ENCODE measurements around the gene DNLZ.

Gene DNLZ

DNA sequence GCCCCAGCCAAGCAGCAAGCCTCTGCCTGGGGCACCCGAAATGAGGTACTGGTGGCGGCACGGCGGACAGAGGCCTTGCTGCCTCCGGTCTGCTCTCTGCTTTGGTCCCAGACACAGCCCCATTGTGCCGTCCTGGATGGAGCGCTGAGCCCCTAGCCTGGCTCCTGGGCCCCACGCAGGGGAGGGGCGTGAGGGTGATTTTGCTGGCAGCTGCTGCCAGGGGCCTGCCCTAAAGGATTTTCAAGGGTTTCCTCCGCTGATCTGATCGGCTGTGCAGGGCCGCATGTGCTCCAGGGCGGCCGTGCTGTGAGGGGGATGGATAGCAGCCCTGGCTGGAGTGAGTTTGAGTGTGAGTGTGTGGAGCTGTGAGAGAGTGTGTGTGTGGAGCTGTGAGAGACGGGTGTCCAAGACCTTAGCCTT, 34.9 kb downstream of the DNLZ start:
- DNase-seq (ENCODE audit: low read depth) = no peak
- no peak overlapping the region for H3K4me3 ChIP-seq (ENCODE audit: low read depth, low read length)
- no peak for TF ChIP-seq MYC (IDR thresholded peaks at IDR 0.05; ENCODE audit: low read depth, low read length)
- TF ChIP-seq, protein P1, sequence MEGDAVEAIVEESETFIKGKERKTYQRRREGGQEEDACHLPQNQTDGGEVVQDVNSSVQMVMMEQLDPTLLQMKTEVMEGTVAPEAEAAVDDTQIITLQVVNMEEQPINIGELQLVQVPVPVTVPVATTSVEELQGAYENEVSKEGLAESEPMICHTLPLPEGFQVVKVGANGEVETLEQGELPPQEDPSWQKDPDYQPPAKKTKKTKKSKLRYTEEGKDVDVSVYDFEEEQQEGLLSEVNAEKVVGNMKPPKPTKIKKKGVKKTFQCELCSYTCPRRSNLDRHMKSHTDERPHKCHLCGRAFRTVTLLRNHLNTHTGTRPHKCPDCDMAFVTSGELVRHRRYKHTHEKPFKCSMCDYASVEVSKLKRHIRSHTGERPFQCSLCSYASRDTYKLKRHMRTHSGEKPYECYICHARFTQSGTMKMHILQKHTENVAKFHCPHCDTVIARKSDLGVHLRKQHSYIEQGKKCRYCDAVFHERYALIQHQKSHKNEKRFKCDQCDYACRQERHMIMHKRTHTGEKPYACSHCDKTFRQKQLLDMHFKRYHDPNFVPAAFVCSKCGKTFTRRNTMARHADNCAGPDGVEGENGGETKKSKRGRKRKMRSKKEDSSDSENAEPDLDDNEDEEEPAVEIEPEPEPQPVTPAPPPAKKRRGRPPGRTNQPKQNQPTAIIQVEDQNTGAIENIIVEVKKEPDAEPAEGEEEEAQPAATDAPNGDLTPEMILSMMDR (IDR thresholded peaks at IDR 0.05; ENCODE audit: low read depth, low read length) = no peak
- TF ChIP-seq, protein P2, sequence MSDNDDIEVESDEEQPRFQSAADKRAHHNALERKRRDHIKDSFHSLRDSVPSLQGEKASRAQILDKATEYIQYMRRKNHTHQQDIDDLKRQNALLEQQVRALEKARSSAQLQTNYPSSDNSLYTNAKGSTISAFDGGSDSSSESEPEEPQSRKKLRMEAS (IDR thresholded peaks at IDR 0.05; ENCODE audit: low read depth, low read length) = no peak
- no peak for TF ChIP-seq POLR2A (IDR thresholded peaks at IDR 0.05; ENCODE audit: extremely low read depth, insufficient read length)

DNA sequence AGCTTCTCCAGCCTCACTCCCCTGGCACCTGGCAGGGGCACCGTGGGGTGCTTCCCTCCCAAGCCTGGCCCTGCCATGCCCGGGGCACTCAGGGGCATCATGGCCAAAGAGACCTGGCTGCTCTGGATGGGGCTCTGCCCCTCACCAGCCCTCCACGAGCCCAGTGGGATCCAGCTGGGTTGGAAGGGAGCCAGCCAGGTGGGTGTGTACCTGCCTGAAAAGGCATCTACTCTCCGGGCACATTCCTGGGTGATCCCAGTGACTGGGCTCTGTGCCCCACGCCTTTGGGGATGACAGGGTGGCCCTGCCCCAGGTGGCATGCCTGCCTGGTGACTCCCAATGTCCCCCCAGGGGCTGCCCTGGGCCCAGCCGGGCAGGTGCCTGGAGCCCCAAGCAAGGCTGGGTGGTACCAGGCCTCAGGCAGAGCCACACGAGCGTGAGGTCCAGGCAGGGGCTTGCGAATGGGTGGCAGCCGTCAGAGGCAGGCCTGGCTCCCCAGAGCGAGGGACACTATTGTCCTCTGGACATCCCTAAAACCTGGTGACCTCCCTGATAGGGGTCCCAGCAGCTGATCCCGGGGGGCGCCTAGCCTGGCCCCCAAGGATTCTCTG, 35.4 kb downstream of the DNLZ start:
- H3K4me3 ChIP-seq (ENCODE audit: low read depth, low read length) = peak overlapping the region; percentile 25
- no peak for TF ChIP-seq POLR2A (IDR thresholded peaks at IDR 0.05; ENCODE audit: extremely low read depth, insufficient read length)
- no peak for DNase-seq (ENCODE audit: low read depth)

DNA sequence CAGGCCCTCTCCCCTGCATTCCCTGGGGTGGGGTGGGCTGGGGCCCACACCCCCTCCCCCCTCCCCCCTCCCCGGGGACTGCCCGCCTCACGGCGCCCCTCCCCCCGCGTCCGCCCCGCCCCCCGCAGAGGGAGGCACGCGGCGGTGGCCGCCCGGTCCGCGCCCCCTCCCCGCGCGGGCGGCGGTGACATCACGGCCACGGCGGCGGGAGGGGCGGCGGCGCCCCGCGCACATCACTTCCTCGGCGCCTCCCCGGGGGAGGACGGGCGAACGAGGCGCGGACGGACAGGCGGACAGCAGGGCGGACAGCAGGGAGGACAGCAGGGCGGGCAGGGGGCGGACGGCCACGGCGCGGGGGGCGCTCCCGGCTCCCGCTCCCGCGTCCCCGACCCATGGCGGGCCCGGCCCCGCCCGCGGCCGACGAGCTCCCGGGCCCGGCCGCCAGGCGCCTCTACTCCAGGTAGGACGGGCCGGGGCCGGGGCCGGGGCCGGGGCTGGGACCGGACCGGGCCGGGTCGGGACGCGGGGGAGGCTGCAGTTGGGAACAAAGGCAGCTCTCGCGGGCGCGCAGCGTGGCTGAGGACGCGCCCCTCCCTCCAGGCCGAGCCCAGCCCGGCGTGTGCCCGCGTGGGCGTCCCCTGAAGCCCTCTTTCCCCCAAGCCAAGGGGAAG, 36.1 kb downstream of the DNLZ start, which contains the start of gene GPSM1:
TSS of gene GPSM1 (plus strand) at position 236 of the 671 bp plus-strand sequence. CDS start at position 393, 157 bp downstream.
- DNase-seq (ENCODE audit: low read depth) = peak; percentile 36
- H3K4me3 ChIP-seq (ENCODE audit: low read depth, low read length) = peak within 1 kb of the TSS; percentile 25
- TF ChIP-seq, protein P2 (IDR thresholded peaks at IDR 0.05; ENCODE audit: low read depth, low read length) = no peak
- TF ChIP-seq, protein P1 (IDR thresholded peaks at IDR 0.05; ENCODE audit: low read depth, low read length) = no peak
- TF ChIP-seq MYC (IDR thresholded peaks at IDR 0.05; ENCODE audit: low read depth, low read length) = no peak
- no peak for TF ChIP-seq POLR2A (IDR thresholded peaks at IDR 0.05; ENCODE audit: extremely low read depth, insufficient read length)

DNA sequence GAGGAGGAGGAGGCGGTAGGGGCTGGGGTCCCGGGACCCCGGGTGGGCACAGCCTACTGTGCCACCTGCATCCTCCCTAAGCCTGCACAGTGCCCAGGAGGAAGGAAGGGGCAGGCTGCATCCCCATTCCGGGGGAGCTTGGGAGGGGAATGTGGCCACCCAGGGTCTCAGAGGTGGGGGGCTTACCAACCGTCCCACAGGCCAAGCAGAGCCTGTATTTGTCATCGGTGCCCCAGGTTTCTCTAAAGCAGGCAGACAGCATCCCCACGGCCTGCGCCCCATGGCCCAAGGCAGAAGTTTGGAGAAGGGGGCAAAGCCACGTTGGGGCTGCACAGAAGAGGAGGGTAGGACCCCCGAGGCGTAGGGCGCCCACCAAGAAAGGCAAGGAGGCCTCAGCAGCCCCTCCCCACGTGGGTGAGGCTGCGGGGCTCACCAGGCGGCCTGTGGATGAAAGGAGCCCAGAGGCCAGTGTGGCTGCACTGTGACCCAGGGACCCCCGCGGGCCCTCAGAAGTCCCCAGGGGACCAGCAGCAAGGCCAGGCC, 36.7 kb downstream of the DNLZ start:
- no peak for TF ChIP-seq POLR2A (IDR thresholded peaks at IDR 0.05; ENCODE audit: extremely low read depth, insufficient read length)
- TF ChIP-seq, protein P1 (IDR thresholded peaks at IDR 0.05; ENCODE audit: low read depth, low read length) = no peak
- no peak for TF ChIP-seq MYC (IDR thresholded peaks at IDR 0.05; ENCODE audit: low read depth, low read length)
- TF ChIP-seq, protein P2 (IDR thresholded peaks at IDR 0.05; ENCODE audit: low read depth, low read length) = no peak
- H3K4me3 ChIP-seq (ENCODE audit: low read depth, low read length) = no peak overlapping the region
- DNase-seq (ENCODE audit: low read depth) = no peak

DNA sequence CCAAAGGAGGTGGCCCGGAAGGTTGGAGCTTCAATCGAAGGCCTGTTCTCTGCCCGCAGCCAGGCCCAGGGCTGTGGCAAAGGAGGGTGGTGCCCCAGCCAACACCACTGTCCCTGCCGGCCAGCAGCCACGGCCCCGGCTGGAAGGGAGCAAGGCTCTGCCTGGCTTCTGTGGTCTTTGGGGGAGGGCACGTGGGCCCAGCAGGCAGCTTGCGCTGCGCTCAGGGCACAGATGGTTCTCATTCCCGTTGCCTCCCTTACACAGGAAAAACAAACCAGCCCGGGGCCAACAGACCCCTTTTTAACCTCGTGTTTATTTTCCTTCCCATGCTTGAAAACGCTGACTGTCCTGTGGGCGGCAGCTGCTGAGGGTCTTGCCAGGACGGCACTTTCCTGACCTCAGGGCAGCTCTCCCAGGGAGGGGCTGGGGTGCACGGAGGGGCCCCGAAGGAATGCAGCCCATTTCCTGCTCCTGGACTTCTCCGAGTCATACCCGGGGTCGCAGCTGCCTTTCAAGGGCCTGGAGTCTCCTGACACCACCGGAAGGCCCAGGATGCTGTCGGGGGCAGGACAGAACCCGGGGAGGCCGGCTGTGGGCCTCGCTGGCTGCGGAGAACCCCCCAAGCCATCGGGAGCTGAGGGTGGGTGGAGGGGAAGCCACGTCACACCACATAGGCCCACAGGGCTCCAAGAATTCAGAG, 37.3 kb downstream of the DNLZ start:
- TF ChIP-seq, protein P1 (IDR thresholded peaks at IDR 0.05; ENCODE audit: low read depth, low read length) = no peak
- TF ChIP-seq MYC (IDR thresholded peaks at IDR 0.05; ENCODE audit: low read depth, low read length) (no peak), POLR2A (IDR thresholded peaks at IDR 0.05; ENCODE audit: extremely low read depth, insufficient read length) (no peak)
- TF ChIP-seq, protein P2 (IDR thresholded peaks at IDR 0.05; ENCODE audit: low read depth, low read length) = no peak
- no peak for DNase-seq (ENCODE audit: low read depth)
- no peak overlapping the region for H3K4me3 ChIP-seq (ENCODE audit: low read depth, low read length)

DNA sequence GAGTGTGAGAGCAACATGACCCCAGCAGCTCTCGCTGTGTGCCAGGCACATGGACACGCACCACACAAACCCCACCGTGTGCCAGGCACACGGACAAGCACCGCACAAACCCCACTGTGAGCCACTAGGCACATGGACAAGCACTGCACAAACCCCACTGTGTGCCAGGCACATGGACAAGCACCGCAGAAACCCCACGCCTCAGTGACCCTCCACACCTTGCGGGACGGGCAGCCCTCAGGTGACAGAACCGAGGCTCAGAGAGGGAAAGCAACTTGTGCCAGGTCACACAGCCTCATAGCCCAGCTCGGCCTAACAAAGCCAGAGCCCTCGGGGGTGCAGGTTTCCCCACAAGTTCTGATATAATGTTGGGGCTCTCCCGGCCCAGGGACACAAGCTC, 38.2 kb downstream of the DNLZ start:
- no peak overlapping the region for H3K4me3 ChIP-seq (ENCODE audit: low read depth, low read length)

More for the DNA sequence above, 38.2 kb downstream of the DNLZ start:
- TF ChIP-seq MYC (IDR thresholded peaks at IDR 0.05; ENCODE audit: low read depth, low read length) (no peak), POLR2A (IDR thresholded peaks at IDR 0.05; ENCODE audit: extremely low read depth, insufficient read length) (no peak)
- TF ChIP-seq, protein P2 (IDR thresholded peaks at IDR 0.05; ENCODE audit: low read depth, low read length) = no peak
- TF ChIP-seq, protein P1 (IDR thresholded peaks at IDR 0.05; ENCODE audit: low read depth, low read length) = no peak
- DNase-seq (ENCODE audit: low read depth) = no peak
